Spleen (tissue), 11 donors: ENCODE results near the gene ITPR1. TPM values are rescaled to one million over a fixed set of nuclear protein-coding genes. Genes with fewer than 3 reads are reported as not detected.

Source experiments
- DNase-seq: peaks from one replicate; pipeline ENCODE4 v3.0.0-alpha.2; 2020
- H3K27ac ChIP-seq, 8 donors: fragments of 200-600 bp; sonication (generic) in 7 of 8; 1 replicate in 4 of 8; 2 replicates in 4 of 8; pipeline versions ENCODE4 v1.5.0 to v1.8.0; 2016 to 2021; ENCODE audit warnings: inconsistent platforms in 4 of 8, mild to moderate bottlenecking in 4 of 8, moderate library complexity in 1 of 8
- H3K27me3 ChIP-seq, 7 donors: fragments of 200-600 bp; sonication (generic) in 6 of 7; replicated peaks in 1 of 7; 1 replicate in 4 of 7; 2 replicates in 3 of 7; pipeline versions ENCODE4 v1.5.0 to v1.8.0; 2016 to 2021; ENCODE audit warnings: inconsistent platforms in 3 of 7, mild to moderate bottlenecking in 1 of 7
- H3K36me3 ChIP-seq, 6 donors: fragments of 200-600 bp; sonication (generic) in 5 of 6; 1 replicate in 4 of 6; 2 replicates in 2 of 6; pipeline versions ENCODE4 v1.5.0 to v1.8.0; 2016 to 2021; ENCODE audit warnings: inconsistent platforms in 2 of 6
- H3K4me1 ChIP-seq, 6 donors: fragments of 200-600 bp; sonication (generic) in 5 of 6; 1 replicate in 3 of 6; 2 replicates in 3 of 6; pipeline versions ENCODE4 v1.5.0 to v1.8.0; 2016 to 2021; ENCODE audit warnings: inconsistent platforms in 3 of 6
- H3K4me3 ChIP-seq, 8 donors: fragments of 200-600 bp; sonication (generic) in 7 of 8; 1 replicate in 4 of 8; 2 replicates in 4 of 8; pipeline versions ENCODE4 v1.5.0 to v1.8.0; 2016 to 2021; ENCODE audit warnings: inconsistent platforms in 4 of 8, mild to moderate bottlenecking in 4 of 8, moderate library complexity in 2 of 8
- H3K9me3 ChIP-seq, 8 donors: fragments of 200-600 bp; sonication (generic) in 7 of 8; 1 replicate in 4 of 8; 2 replicates in 4 of 8; pipeline versions ENCODE4 v1.5.0 to v1.8.0; 2016 to 2021; ENCODE audit warnings: inconsistent platforms in 4 of 8
- POLR2A ChIP-seq, 3 donors: fragments of 450-650 bp; IDR thresholded peaks; one replicate each; pipeline ENCODE4 v1.5.1; 2017; ENCODE audit warnings: antibody characterized with exemption in 3 of 3, mild to moderate bottlenecking in 1 of 3
- POLR2AphosphoS5 ChIP-seq, 3 donors: sonication (generic); formaldehyde crosslinking; IDR thresholded peaks; one replicate each; pipeline ENCODE4 v1.5.1; 2017; ENCODE audit warnings: antibody characterized with exemption in 3 of 3
- WGBS, 5 donors: extraction: QIAGEN DNeasy Blood & Tissue Kit in 3 of 5; methylation state at CpG; one replicate each; pipeline versions ENCODE4 v1.1.5 to v1.1.7; 2013 to 2018; 5-methylcytosine and 5-hydroxymethylcytosine counted together
- intact Hi-C: fragments of 100-400 bp; cut with DNase I; formaldehyde crosslinking; loops from one replicate; pipeline ENCODE4 v1.15.0; 2023; ENCODE audit warnings: low total_unique reads
- polyA plus RNA-seq, 3 donors: library from polyadenylated mRNA; stranded (reverse); fragments of 200-250 nt; gene quantifications; one replicate each; pipeline ENCODE4 v1.2.1, GENCODE V29; 2013
- total RNA-seq, 7 donors: library from RNA; depleted of rRNA in 3 of 7; stranded (reverse); fragments of >200 nt in 3 of 7; fragmentation: NEBNext Ultra II Directional in 4 of 7; extraction: Animal tissue kit (Norgen Biotek cat#: 25700) in 4 of 7; gene quantifications; one replicate each; pipeline versions ENCODE4 v1.1.0 to v1.2.1, GENCODE V29; 2016 to 2021
- TF ChIP-seq, protein P1 (sequence below), 11 experiments: fragments of 200-600 bp in 7 of 11; fragments of 450-650 bp in 4 of 11; sonication (generic) in 4 of 11; IDR thresholded peaks in 8 of 11; conservative IDR thresholded peaks in 3 of 11; 1 replicate in 7 of 11; 2 replicates in 4 of 11; pipeline versions ENCODE4 v1.4.0 to v1.8.0; 2016 to 2021; ENCODE audit warnings: antibody characterized with exemption in 11 of 11, inconsistent platforms in 4 of 11, mild to moderate bottlenecking in 1 of 11
- donor health status: healthy with polysubstance abuse.
- donor health status: DM: no; HTN: no; CAD: no; lungs with moderate emphysema.
- donor health status: DM: no; HTN: no; CAD: no.
- donor health status: Bipolar disorder and iron deficiency.
- donor health status: healthy.
- donor health status: DM: no; HTN: no; CAD: no.
- donor health status: DM: yes; HTN: yes; CAD: no.

The ITPR1 gene
- total and polyA plus RNA-seq, 10 donors: 17.5 to 194 (median 129) TPM

- Histone ChIP-seq H3K4me3 (peak overlapping the region in 1 of 8 donors; percentile 23), H3K27ac (peak overlapping the region in 7 of 8 donors; percentile 15 to 88 (median 82)), H3K9me3 (no peaks in the 10 kb centered on the region), H3K4me1 (peaks cover 38 to 91% (median 61%) of the 10 kb centered on the region in 6 donors), H3K27me3 (no peaks in the 10 kb centered on the region), H3K36me3 (peaks cover 0 to 29% (median 2%) of the 10 kb centered on the region in 6 donors)
- WGBS, 5 donors: 75 to 87% (median 81%) methylated on average over 6 of the region's 6 CpGs
- no peak for DNase-seq
- intact Hi-C loops: no loop called here
- TF ChIP-seq POLR2AphosphoS5 (IDR thresholded peaks at IDR 0.05) (no peak), POLR2A (IDR thresholded peaks at IDR 0.05) (no peak)
- TF ChIP-seq, protein P1, sequence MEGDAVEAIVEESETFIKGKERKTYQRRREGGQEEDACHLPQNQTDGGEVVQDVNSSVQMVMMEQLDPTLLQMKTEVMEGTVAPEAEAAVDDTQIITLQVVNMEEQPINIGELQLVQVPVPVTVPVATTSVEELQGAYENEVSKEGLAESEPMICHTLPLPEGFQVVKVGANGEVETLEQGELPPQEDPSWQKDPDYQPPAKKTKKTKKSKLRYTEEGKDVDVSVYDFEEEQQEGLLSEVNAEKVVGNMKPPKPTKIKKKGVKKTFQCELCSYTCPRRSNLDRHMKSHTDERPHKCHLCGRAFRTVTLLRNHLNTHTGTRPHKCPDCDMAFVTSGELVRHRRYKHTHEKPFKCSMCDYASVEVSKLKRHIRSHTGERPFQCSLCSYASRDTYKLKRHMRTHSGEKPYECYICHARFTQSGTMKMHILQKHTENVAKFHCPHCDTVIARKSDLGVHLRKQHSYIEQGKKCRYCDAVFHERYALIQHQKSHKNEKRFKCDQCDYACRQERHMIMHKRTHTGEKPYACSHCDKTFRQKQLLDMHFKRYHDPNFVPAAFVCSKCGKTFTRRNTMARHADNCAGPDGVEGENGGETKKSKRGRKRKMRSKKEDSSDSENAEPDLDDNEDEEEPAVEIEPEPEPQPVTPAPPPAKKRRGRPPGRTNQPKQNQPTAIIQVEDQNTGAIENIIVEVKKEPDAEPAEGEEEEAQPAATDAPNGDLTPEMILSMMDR (IDR thresholded peaks at IDR 0.05 in 8 of 11, conservative IDR thresholded peaks at IDR 0.05 in 3 of 11): no peak
These were observed 12.8 kb downstream of the ITPR1 start for GRCh38 chr3:4505688-4506558.

DNA sequence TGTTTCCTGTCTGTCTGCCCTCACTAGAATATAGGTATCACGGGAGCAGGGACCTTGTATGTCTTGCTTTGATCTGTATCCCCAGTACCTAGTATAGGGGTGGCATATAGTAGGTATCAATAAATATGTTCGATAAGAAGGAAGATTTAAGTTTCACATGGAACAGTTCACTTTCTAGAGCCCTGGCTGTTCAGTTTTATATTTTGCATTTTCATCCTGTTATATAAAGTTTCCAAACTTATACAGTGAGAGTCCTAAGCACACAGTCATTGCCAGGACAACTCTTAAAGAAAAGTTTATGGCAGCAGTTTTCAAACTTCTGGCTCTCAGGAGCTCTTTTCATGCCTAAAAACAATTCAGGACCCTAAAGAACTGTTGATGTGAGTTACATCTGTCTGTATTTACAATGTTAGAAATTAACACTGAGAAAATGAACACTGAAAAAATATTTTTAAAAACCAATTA is 13.4 kb downstream of the ITPR1 start:
- H3K27ac ChIP-seq: peak overlapping the region in 5 of 8 donors; percentile 78 to 88 (median 82)
- H3K4me1 ChIP-seq: peaks cover 38 to 95% (median 61%) of the 10 kb centered on the region in 6 donors
- TF ChIP-seq, protein P1 (IDR thresholded peaks at IDR 0.05 in 8 of 11, conservative IDR thresholded peaks at IDR 0.05 in 3 of 11): no peak
- TF ChIP-seq POLR2AphosphoS5 (IDR thresholded peaks at IDR 0.05) (no peak), POLR2A (IDR thresholded peaks at IDR 0.05) (no peak)
- no peak for DNase-seq
- H3K9me3 ChIP-seq: no peaks in the 10 kb centered on the region
- intact Hi-C loops: no loop called here
- 69 to 79% (median 74%) methylated on average over 2 of the region's 2 CpGs for WGBS, 5 donors
- no peaks in the 10 kb centered on the region for H3K27me3 ChIP-seq
- H3K36me3 ChIP-seq: peaks cover 0 to 25% (median 0%) of the 10 kb centered on the region in 6 donors
- H3K4me3 ChIP-seq: peak overlapping the region in 1 of 8 donors; percentile 23

DNA sequence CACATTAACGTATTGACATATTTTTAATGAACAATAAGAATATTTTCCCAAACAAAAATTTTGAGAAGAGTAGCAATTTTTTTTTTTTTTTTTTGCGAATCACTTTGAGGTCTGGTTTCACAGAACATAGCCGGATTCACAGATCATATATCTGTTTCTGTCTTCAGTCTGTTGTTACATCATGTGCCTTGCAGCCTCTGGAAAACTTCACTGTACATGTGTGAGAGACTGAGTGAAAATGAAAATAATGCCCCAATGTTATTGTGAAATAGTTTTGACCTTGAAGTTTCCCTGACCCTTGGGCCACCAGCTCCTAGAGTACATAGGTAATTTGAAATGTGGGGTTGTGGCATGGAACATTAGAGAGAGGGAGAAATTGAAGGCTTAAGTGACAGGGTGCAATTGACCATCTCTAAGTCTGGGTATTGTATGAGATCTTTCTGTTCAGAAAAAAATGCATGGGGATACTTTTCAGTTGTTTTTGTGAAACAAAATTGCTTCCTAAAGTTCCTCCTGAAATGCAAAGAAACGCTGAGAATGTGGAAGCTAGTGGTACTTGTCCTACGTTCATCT is 14.0 kb downstream of the ITPR1 start:
- Histone ChIP-seq H3K27me3 (no peaks in the 10 kb centered on the region), H3K27ac (peak overlapping the region in 7 of 8 donors; percentile 3 to 88 (median 65)), H3K36me3 (peaks cover 0 to 25% (median 0%) of the 10 kb centered on the region in 6 donors), H3K4me1 (peaks cover 38 to 95% (median 61%) of the 10 kb centered on the region in 6 donors), H3K4me3 (peak overlapping the region in 1 of 8 donors; percentile 6), H3K9me3 (no peaks in the 10 kb centered on the region)
- TF ChIP-seq POLR2AphosphoS5 (IDR thresholded peaks at IDR 0.05): no peak
- TF ChIP-seq, protein P1 (IDR thresholded peaks at IDR 0.05 in 8 of 11, conservative IDR thresholded peaks at IDR 0.05 in 3 of 11): no peak
- no peak for TF ChIP-seq POLR2A (IDR thresholded peaks at IDR 0.05)
- DNase-seq: no peak
- 41 to 53% (median 45%) methylated on average over 5 of the region's 5 CpGs for WGBS, 5 donors
- intact Hi-C loops: no loop called here
